IMR-90 (cell line): ENCODE measurements around the gene TEX14. TPM values are rescaled to one million over a fixed set of nuclear protein-coding genes. Genes with fewer than 3 reads are reported as not detected.

Experiments
- ATAC-seq: fragments of 200-7000 bp; cut with Tn5 transposase; 2 replicates; pipeline ENCODE4 v1.9.1; 2020; ENCODE audit warnings: low read depth, mild to moderate bottlenecking, moderate library complexity
- BruUV-seq: library from RNA; stranded (reverse); fragments of 400-500 nt; replicated peaks from 2 replicates; lab custom pipeline; 2021; lab: Mats Ljungman, UMichigan
- CTCF ChIA-PET: fragments of 300-600 bp; formaldehyde crosslinking; extraction: SDS; loops from one replicate; lab custom pipeline; 2021; ENCODE audit warnings: antibody characterized with exemption; lab: Yijun Ruan, JAX
- POLR2A ChIA-PET: fragments of 300-600 bp; sonication (Branson Sonifier 250); formaldehyde crosslinking; loops from one replicate; lab custom pipeline; 2022; ENCODE audit warnings: antibody characterized with exemption; ENCODE audit not compliant: unreplicated experiment; lab: Charles Lee
- DNase-seq: peaks from one replicate; pipeline ENCODE4 v3.0.0; 2013
- H2AFZ ChIP-seq: replicated peaks from 2 replicates; pipeline ENCODE3; 2013; ENCODE audit warnings: low read length, mild to moderate bottlenecking; ENCODE audit not compliant: poor library complexity
- H2AK5ac ChIP-seq: 2 replicates; pipeline ENCODE4 v1.6.1; 2013; ENCODE audit warnings: low read depth, low read length, inconsistent platforms
- H2AK9ac ChIP-seq: replicated peaks from 2 replicates; pipeline ENCODE3; 2013; ENCODE audit warnings: mild to moderate bottlenecking, low read depth, low read length, moderate library complexity; ENCODE audit not compliant: poor library complexity
- H2BK120ac ChIP-seq: 2 replicates; pipeline ENCODE4 v1.6.1; 2013; ENCODE audit warnings: low read depth, low read length, inconsistent platforms
- H2BK15ac ChIP-seq: 3 replicates; pipeline ENCODE4 v1.6.1; 2013; ENCODE audit warnings: low read depth, low read length, inconsistent platforms
- H2BK20ac ChIP-seq: 2 replicates; pipeline ENCODE4 v1.6.1; 2013; ENCODE audit warnings: low read depth, mild to moderate bottlenecking, inconsistent platforms, low read length, moderate library complexity
- H2BK5ac ChIP-seq: 2 replicates; pipeline ENCODE4 v1.6.1; 2013; ENCODE audit warnings: mild to moderate bottlenecking, low read depth, low read length, inconsistent platforms; ENCODE audit not compliant: poor library complexity, severe bottlenecking
- H3K14ac ChIP-seq: replicated peaks from 2 replicates; pipeline ENCODE4 v1.6.1; 2013; ENCODE audit warnings: low read depth, low read length, inconsistent platforms
- H3K18ac ChIP-seq: 2 replicates; pipeline ENCODE4 v1.6.1; 2013; ENCODE audit warnings: low read depth, low read length, control low read depth
- H3K23ac ChIP-seq: 2 replicates; pipeline ENCODE4 v1.6.1; 2013; ENCODE audit warnings: low read depth, low read length, inconsistent platforms
- H3K27ac ChIP-seq: 2 replicates; pipeline ENCODE4 v1.5.1; 2013; ENCODE audit warnings: mild to moderate bottlenecking, control low read depth, low read length; ENCODE audit not compliant: insufficient read depth
- H3K27me3 ChIP-seq: 2 replicates; pipeline ENCODE4 v1.6.1; 2013; ENCODE audit warnings: low read length; ENCODE audit not compliant: control insufficient read depth, insufficient read depth
- H3K36me3 ChIP-seq: 2 replicates; pipeline ENCODE4 v1.6.1; 2013; ENCODE audit warnings: low read length, mixed read lengths; ENCODE audit not compliant: control insufficient read depth, insufficient read depth
- H3K4ac ChIP-seq: 2 replicates; pipeline ENCODE4 v1.6.1; 2013; ENCODE audit warnings: low read depth, low read length, inconsistent platforms
- H3K4me1 ChIP-seq: 2 replicates; pipeline ENCODE4 v1.6.1; 2013; ENCODE audit warnings: low read length, mixed read lengths; ENCODE audit not compliant: control insufficient read depth, insufficient read depth
- H3K4me2 ChIP-seq: 2 replicates; pipeline ENCODE4 v1.6.1; 2013; ENCODE audit warnings: low read depth, mild to moderate bottlenecking, control low read depth, low read length, moderate library complexity
- H3K4me3 ChIP-seq: 2 replicates; pipeline ENCODE4 v1.5.1; 2013; ENCODE audit warnings: low read depth, mild to moderate bottlenecking, control low read depth, low read length, moderate library complexity; ENCODE audit not compliant: insufficient read depth
- H3K56ac ChIP-seq: 2 replicates; pipeline ENCODE4 v1.6.1; 2013; ENCODE audit warnings: low read length, inconsistent platforms; ENCODE audit not compliant: insufficient read depth; ENCODE audit errors: extremely low read depth
- H3K79me1 ChIP-seq, 2 experiments: 2 replicates each; pipeline ENCODE4 v1.6.1; 2013; ENCODE audit warnings: low read length in 2 of 2, inconsistent platforms in 1 of 2, low read depth in 1 of 2
- H3K9ac ChIP-seq: 2 replicates; pipeline ENCODE4 v1.6.1; 2013; ENCODE audit warnings: low read depth, low read length, control low read depth
- H3K9me1 ChIP-seq: 2 replicates; pipeline ENCODE4 v1.6.1; 2013; ENCODE audit warnings: low read length, inconsistent platforms; ENCODE audit not compliant: insufficient read depth
- H3K9me3 ChIP-seq: 2 replicates; pipeline ENCODE4 v1.6.1; 2013; ENCODE audit warnings: low read length; ENCODE audit not compliant: control insufficient read depth, insufficient read depth
- H4K20me1 ChIP-seq: 2 replicates; pipeline ENCODE4 v1.6.1; 2013; ENCODE audit warnings: low read length, inconsistent platforms; ENCODE audit not compliant: insufficient read depth
- H4K5ac ChIP-seq: 2 replicates; pipeline ENCODE4 v1.6.1; 2013; ENCODE audit warnings: mild to moderate bottlenecking, low read depth, low read length, control low read depth
- H4K8ac ChIP-seq, 2 experiments: 2 replicates each; pipeline ENCODE4 v1.6.1; 2013; ENCODE audit warnings: low read depth in 2 of 2, low read length in 2 of 2, control low read depth in 1 of 2, inconsistent platforms in 1 of 2
- H4K91ac ChIP-seq: 2 replicates; pipeline ENCODE4 v1.6.1; 2013; ENCODE audit warnings: low read depth, low read length, inconsistent platforms; ENCODE audit not compliant: insufficient read depth
- BHLHE40 ChIP-seq: fragments of 150-350 bp; IDR thresholded peaks from 2 replicates; pipeline ENCODE4 v1.6.1; 2016; ENCODE audit warnings: mild to moderate bottlenecking, low read depth, low read length
- MXI1 ChIP-seq: IDR thresholded peaks from 2 replicates; pipeline ENCODE4 v1.6.1; 2012; ENCODE audit warnings: low read depth, mild to moderate bottlenecking, low read length, moderate library complexity, borderline replicate concordance
- WGBS, 2 experiments: methylation state at CpG; one replicate each; pipeline versions ENCODE4 v1.1.5 to v1.1.7; 2013; ENCODE audit warnings: missing lambda C conversion rate in 2 of 2; ENCODE audit not compliant: insufficient read length in 1 of 2; ENCODE audit errors: extremely low coverage in 2 of 2; 5-methylcytosine and 5-hydroxymethylcytosine counted together
- dilution Hi-C: fragments of 300-500 bp; cut with HindIII; formaldehyde crosslinking; loops from one replicate; pipeline ENCODE4 v1.14.3; 2018; ENCODE audit warnings: low sequenced_read_pairs; ENCODE audit not compliant: unreplicated experiment
- in situ Hi-C: fragments of 300-500 bp; cut with MboI; formaldehyde crosslinking; loops from 3 replicates; pipeline ENCODE4 v1.14.3; 2019; ENCODE audit warnings: low sequenced_read_pairs, inconsistent platforms, mixed read lengths
- intact Hi-C: fragments of 100-400 bp; cut with micrococcal nuclease; formaldehyde crosslinking; loops from 2 replicates; pipeline ENCODE4 v1.10.0; 2022
- polyA plus RNA-seq, 3 experiments: library from polyadenylated mRNA; depleted of rRNA; stranded (reverse); fragments of >200 nt; gene quantifications; 2 replicates each; pipeline ENCODE4 v1.2.3, GENCODE V29; 2012; ENCODE audit warnings: low replicate concordance in 1 of 3
- total RNA-seq: library from RNA; depleted of rRNA; stranded (reverse); fragments of >200 nt; gene quantifications from 2 replicates; pipeline ENCODE4 v1.2.3, GENCODE V29; 2012
- TF ChIP-seq, protein P1 (sequence below): fragments of 150-350 bp; IDR thresholded peaks from 2 replicates; pipeline ENCODE4 v1.6.1; 2016; ENCODE audit warnings: low read depth, mild to moderate bottlenecking, low read length, moderate library complexity, borderline replicate concordance

Gene TEX14
- total and polyA plus RNA-seq, 2 of the 4 experiments (the other 2 are of a cell fraction): not detected

DNA sequence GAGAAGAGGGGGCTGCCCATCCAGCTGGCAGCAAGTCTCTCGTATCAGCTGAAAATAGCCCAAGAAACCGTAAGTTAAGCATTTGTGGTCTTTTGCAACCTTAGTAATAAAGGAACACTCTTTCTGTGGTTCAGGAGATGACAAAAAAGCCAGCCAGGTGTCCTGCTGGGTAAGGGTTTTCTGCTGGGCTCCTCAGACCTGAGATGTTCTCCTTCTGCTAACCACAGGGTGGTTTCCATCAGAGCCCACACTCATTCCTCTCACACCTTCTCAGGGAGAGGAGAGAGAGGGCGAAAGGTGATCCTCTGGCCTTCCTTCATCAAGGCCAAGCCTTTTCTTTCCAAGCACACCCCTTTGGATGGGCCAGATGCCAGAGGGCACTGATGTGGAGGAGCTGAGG lies 70.7 kb downstream of the TEX14 start:
- Histone ChIP-seq H4K5ac (no peak overlapping the region), H3K9ac (no peak overlapping the region), H3K27me3 (peaks cover 20% of the 10 kb centered on the region), H3K23ac (no peak overlapping the region), H3K4ac (no peak overlapping the region), H3K9me1 (0 out of 2 replicates have a peak, but pooled peaks cover 3% of the 10 kb centered on the region), H3K56ac (no peak overlapping the region), H2AFZ (no peak overlapping the region), H3K4me1 (no peaks in the 10 kb centered on the region), H4K20me1 (no peaks in the 10 kb centered on the region), H3K14ac (no peak overlapping the region), H3K36me3 (no peaks in the 10 kb centered on the region), H2BK120ac (no peak overlapping the region), H3K18ac (no peak overlapping the region), H4K91ac (no peak overlapping the region), H2BK5ac (no peak overlapping the region), H3K4me2 (no peak overlapping the region), H2BK15ac (no peak overlapping the region), H3K4me3 (no peak overlapping the region), H4K8ac (no peak overlapping the region), H3K79me1 (no peaks in the 10 kb centered on the region), H2BK20ac (no peak overlapping the region), H2AK5ac (no peak overlapping the region), H3K9me3 (no peaks in the 10 kb centered on the region), H3K27ac (no peak overlapping the region), H2AK9ac (no peak overlapping the region)
- WGBS, 2 experiments: 14% methylated on average over 2 of the region's 3 CpGs; no CpG with 5 or more reads in 1 of the 2 experiments
- TF ChIP-seq, protein P1, sequence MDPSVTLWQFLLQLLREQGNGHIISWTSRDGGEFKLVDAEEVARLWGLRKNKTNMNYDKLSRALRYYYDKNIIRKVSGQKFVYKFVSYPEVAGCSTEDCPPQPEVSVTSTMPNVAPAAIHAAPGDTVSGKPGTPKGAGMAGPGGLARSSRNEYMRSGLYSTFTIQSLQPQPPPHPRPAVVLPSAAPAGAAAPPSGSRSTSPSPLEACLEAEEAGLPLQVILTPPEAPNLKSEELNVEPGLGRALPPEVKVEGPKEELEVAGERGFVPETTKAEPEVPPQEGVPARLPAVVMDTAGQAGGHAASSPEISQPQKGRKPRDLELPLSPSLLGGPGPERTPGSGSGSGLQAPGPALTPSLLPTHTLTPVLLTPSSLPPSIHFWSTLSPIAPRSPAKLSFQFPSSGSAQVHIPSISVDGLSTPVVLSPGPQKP: no peak
- TF ChIP-seq BHLHE40: no peak
- TF ChIP-seq MXI1: no peak
- ATAC-seq (no peak), DNase-seq (no peak)
- intact Hi-C loops (no loop called here), in situ Hi-C loops (no loop called here), dilution Hi-C loops (no loop called here)
- CTCF ChIA-PET: interaction anchor here (0.6 kb wide), 1 partner anchor 8 kb away, joined by 3 read pairs; no protein-coding TSS in a partner anchor
- POLR2A ChIA-PET: interaction anchor here (1.0 to 1.2 kb wide), 2 partner anchors 10 to 11 kb away, joined by 3 to 4 read pairs; no protein-coding TSS in a partner anchor
- no TSS peak for BruUV-seq
